A549 treated with dexamethasone at 1 μM for 4 hours (cell line): ENCODE results near the gene ARL8B. TPM values are rescaled to one million over a fixed set of nuclear protein-coding genes. Genes with fewer than 3 reads are reported as not detected.

Experiments
- total RNA-seq: library from RNA; stranded (reverse); fragments of 200-300 nt; extraction: Qiagen RNA extraction; gene quantifications from 5 replicates; pipeline ENCODE4 v1.2.3, GENCODE V29; 2022

The ARL8B gene
- 57.8 to 74.8 TPM (median 66.0 TPM) in 5 replicates for total RNA-seq

DNA sequence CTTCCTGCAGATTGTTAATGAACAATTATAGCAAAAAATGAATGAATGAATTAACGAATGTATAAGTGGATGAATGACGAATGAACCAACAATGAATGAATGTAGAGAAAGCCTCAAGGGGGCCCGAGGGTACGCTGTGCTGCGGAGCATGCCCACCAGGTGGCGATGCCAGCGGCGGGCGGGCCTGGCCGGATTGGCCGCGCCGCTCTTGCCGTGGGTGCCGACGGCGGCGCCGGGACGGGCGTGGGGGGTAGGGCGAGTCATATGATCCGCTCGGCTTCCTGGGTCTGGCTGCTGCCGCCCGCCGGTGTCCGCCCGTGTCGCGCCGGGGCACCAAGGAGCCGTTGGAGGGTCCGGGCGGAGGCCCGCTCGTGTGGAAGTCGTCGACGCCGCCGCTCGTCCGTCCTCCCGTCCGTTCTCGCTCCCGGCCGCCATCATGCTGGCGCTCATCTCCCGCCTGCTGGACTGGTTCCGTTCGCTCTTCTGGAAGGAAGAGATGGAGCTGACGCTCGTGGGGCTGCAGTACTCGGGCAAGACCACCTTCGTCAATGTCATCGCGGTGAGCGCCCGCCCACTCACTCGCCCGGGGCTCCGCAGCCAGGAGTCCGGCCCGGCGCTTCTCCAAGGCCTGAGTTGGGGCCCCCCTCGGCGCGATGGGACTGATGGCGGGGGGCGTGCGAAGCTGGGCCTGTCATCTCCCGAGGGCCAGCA, at the start of gene ARL8B:
Gene ARL8B, plus strand, starts transcription at position 263 of the 711 bp plus-strand sequence. Its CDS starts 174 bp downstream, at position 437.

DNA sequence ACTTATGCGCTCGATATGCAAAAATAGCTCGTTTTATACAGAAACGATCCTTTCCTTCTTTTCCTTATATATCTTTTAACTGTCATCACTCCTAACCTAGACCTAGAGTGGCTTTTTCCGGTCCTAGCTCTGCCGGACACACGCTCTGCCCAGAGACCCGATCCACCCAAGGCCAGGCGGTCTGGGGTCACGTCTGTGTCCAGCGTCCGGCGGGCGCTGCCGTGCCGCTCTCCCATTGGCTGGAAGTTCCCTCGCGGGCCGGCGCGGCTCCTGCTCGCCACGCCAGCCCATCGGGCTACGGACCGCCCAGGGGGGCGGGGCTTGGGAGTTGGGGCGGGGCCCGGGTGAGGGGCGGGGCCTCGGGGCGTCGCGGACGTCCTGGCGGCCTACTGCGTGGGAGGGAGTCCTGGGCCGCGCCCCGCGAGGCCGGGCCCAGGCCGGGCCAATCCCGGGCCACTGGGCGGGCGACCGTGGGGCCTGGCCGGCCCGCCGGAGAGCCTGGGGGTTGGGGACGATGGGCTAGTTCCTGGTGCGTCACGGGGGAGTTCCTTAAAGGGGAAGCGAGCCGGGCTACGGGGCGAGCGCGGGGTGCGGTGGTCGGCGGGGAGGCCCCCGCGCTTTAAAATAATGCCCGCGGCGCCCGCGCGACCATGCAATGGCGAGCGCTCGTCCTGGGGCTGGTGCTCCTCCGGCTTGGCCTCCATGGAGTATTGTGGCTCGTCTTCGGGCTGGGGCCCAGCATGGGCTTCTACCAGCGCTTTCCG, 65.2 kb downstream of the ARL8B start, which contains the start of gene EDEM1:
Gene EDEM1, plus strand, starts transcription at position 552 of the 764 bp plus-strand sequence. Its CDS starts 99 bp downstream, at position 651.

Other genes with a start within 250 kb of the ARL8B start
- gene BHLHE40, start 142.9 kb upstream of the ARL8B start, total RNA-seq, result 53.9 to 74.0 TPM (median 69.4 TPM) in 5 replicates
- 16.8 to 22.8 TPM (median 20.4 TPM) in 5 replicates for gene EDEM1, start 65.4 kb downstream of the ARL8B start, total RNA-seq